Left cardiac atrium (tissue), 4 donors: Measurements from ENCODE around the gene CHSY1. TPM values are rescaled to one million over a fixed set of nuclear protein-coding genes. Genes with fewer than 3 reads are reported as not detected.

Experiments used
- ATAC-seq, 2 donors: fragments of 200-7000 bp; cut with Tn5 transposase; one replicate each; pipeline ENCODE4 v1.9.1; 2020; ENCODE audit warnings: mild to moderate bottlenecking in 2 of 2, moderate library complexity in 2 of 2
- DNase-seq: peaks from one replicate; pipeline ENCODE4 v3.0.0-alpha.2; 2020
- intact Hi-C, 2 donors: fragments of 100-400 bp; cut with DNase I; formaldehyde crosslinking; loops; one replicate each; pipeline versions ENCODE4 v1.14.1 to v1.15.1; 2022 to 2023
- total RNA-seq, 2 donors: library from RNA; stranded (reverse); fragmentation: NEBNext Ultra II Directional; extraction: Animal tissue kit (Norgen Biotek cat#: 25700); gene quantifications; one replicate each; pipeline ENCODE4 v1.2.1, GENCODE V29; 2021
- donor health status: DM: no; HTN: yes; CAD: no.
- donor health status: DM: no; HTN: yes; CAD: no; lungs with severe emphysema.
- donor health status: DM: yes; HTN: yes; CAD: no.
- donor health status: Dilated cardiomyopathy.

Gene CHSY1
- total RNA-seq, 2 donors from 2014 or later, result 18.8 to 42.0 TPM

DNA sequence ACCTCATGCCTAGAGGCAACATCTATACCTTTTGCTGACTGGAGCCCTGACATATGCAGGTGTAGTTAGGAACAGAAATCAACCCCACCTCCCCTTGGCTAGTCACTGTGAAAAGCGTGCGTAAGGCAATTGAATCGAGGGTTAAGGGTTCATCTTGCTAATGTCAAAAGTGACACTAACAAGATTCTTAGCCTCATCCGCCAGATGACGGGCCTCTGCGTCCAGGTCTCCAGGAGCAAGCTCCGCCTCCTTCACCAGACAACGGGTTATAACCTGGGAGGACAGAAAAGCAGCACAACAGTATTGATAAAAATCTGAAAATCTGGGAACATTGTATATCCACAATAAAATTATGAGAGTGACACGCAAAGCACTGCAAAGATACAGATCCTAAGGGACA lies 20.7 kb upstream of the CHSY1 start:
- DNase-seq (no peak), ATAC-seq (no peak)
- intact Hi-C loops, result loop anchor here in 1 of 2 donors (5.0 kb wide), 1 partner anchor 635 kb away; no protein-coding TSS in a partner anchor

DNA sequence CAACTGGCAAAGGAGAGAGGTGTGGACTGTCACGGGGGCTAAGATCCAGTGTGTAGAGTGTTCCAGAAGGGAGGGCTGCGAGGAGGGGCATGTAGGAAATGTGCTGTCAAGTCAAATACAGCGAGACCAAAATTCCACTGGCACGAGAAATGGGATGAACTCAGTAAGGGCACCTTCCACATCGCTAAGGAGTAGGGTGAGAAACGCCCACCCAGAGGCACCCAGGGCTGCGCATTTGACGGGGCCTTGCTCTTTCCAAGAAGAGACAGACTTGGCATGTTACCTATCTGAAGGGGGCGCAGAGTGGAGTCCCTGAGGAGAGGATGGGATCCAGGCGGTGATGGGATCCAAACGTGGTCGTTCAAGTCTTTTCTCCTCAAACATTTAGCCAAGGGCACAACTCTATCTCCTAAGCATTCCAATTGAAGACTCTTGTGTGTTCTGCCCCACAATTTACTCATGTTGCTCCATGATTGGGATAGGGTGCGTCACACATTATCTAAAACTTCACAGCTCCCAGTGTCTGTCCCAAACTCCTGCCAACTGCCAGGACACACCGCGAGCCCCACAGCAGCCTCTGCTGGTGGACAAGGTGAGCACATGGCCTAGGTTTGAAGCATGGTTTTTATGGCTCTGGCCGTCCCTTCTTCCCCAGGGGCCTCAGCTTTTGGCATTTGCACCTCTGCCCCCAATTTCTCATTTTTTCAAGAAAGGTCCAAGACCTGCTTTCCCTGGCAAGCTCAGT lies 17.8 kb upstream of the CHSY1 start:
- intact Hi-C loops, result loop anchor here (5.0 to 10.0 kb wide), 3 partner anchors 335 to 632 kb away; partner anchors contain the start of gene LRRK1 (in 1 of the 2)
- ATAC-seq (peak; percentile 45 to 64), DNase-seq (peak; percentile 60)

DNA sequence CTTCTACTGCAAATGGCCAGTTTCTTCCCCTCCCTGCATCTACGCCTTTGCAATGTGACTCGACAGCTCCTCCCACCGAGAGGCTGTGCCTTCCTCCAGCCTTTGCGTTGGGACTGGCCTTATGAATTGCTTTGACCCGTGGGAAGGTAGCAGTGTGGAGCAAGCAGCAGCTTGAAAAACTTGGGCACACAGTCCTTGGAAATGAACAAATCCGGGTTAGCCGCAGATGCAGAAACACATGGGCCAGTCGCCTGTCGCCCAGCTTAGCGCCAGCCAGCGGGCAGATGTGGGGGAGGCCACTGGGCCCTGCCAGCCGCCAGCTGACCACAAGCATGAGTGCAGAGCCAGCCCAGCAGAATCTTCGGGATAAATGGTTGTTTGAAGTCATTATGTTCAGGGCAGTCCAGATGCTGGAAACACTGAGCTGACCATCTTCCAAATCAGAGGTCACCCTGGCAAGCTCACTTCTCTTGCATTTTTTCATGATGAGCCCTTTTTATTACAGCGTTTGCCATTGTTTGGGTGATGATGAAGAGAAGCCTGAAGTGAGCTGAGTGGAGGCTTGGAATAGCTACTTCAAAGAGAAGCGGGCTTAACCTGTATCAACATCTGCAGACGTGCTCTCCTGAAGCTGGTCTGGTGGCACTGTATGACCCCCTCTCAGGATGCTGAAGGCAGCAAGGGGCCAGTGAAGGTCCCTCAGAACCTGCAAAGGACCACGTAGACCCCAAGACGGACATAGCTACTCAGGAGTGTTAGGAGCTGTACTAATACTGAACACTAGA lies 15.7 kb upstream of the CHSY1 start:
- ATAC-seq, result peak; percentile 59 to 62
- peak; percentile 53 for DNase-seq
- intact Hi-C loops, result loop anchor here (10.0 kb wide), 2 partner anchors 333 to 353 kb away; partner anchors contain the start of gene LRRK1 (in 1 of the 2)

DNA sequence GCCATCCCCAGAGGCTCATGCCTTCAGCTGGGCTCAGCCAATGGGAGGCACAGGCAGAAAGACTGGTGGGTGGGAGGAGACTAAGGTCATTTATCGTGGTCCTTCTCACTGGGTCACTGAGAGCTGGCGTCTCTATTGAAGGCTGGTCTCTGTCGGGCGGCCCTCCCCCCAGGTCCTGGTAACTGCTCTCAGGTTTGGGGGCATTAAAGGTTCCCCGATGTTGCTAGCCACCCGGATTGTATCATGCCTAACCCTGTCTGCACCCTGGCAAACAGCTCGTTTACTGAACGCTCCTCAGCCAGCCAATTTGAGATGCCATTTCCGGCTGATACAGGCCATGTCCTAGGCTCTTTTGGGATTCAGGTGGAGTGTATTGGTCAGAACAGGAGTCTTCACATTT lies 14.9 kb upstream of the CHSY1 start:
- DNase-seq, result no peak
- intact Hi-C loops, result loop anchor here (10.0 kb wide), 2 partner anchors 332 to 352 kb away; partner anchors contain the start of gene LRRK1 (in 1 of the 2)
- peak in 1 of 2 donors; percentile 2 for ATAC-seq

DNA sequence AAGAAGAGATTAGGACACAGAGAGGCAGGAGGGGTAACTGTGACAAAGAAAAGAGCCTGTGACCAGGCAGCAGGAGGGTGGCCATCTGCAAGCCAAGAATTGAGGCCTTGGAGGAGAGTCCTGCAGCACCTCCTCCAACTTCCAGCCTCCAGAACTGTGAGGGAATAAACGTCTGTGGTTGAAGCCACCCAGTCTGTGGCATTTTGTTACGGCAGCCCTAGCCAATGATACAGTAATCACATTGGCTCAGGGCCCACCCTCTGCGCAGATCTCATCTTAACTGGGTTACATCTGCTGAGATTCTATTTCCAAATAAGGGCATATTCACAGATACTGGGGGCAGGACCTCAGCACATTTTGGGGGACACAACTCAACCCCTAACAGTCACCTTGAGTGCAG lies 14.2 kb upstream of the CHSY1 start:
- ATAC-seq (no peak), DNase-seq (peak; percentile 51)
- intact Hi-C loops, result loop anchor here (10.0 kb wide), 2 partner anchors 331 to 351 kb away; partner anchors contain the start of gene LRRK1 (in 1 of the 2)

DNA sequence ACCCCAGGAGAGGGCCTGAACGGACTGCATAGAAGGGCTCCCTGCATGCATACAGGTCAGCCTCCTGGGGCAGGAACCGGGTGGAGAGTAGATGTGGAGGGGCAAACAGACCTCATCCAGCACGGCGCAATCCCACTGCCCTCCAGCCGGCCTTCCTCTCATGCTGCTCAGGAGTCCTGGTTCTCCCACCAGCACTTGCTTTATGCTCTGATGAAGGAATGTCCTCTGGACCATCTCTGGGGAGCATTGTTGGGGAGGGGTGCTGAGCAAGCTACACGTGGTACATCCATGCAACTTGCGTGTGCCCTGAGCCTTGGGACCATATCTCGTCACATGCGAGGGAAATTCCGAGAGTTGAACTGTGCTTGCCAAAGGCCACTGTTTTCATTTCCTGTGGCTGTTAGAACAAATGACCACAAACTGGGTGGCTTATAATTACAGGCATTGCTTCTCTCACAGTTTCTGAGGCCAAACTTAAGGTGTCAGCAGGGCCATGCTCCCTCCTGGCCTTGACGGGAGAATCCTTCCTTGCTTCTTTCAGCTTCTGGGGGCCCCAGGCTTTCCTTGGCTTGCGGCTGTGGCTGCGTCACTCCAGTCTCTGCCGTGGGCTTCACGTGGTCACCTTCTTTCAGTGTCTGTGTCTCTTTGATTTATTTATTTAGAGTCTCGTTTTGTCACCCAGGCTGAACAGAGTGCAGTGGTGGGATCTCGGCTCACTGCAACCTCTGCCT lies 13.2 kb upstream of the CHSY1 start:
- peak in 1 of 2 donors; percentile 47 for ATAC-seq
- intact Hi-C loops, result loop anchor here (10.0 kb wide), 2 partner anchors 330 to 350 kb away; partner anchors contain the start of gene LRRK1 (in 1 of the 2)

DNA sequence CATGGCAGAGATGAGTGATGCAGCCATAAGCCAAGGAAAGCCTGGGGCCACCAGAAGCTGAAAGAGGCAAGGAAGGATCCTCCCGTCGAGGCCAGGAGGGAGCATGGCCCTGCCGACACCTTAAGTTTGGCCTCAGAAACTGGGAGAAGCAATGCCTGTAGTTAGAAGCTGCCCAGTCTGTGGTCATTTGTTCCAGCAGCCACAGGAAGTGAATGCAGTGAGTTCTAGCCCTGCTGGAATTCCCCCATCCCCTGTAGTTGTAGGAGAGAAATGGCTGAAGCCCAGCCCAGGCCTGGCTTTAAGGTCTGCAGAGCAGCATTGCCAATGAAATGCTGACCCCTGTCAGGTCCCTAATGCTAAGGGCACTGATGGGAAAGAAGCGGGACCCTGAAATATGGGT lies 12.2 kb upstream of the CHSY1 start:
- ATAC-seq (no peak), DNase-seq (no peak)
- intact Hi-C loops, result loop anchor here (10.0 kb wide), 2 partner anchors 329 to 349 kb away; partner anchors contain the start of gene LRRK1 (in 1 of the 2)

More for the DNA sequence above, 13.2 kb upstream of the CHSY1 start:
- no peak for DNase-seq

DNA sequence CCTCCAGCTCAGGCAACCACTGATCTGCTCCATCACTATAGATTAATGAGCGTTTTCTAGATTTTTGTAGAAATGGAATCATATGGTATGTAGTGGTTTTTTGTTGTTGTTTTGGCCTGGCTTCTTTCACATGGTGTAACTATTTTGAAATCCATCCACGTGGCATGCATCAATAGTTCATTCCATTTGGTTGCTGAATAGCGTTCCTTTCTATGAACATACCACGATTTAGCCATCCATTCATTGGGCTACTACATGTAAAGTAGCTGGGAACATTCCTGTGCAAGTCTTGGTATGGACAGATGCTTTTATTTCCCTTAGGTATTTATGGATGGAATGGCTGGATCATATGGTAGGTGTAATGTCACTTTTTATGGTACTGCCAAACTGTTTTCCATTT lies 10.7 kb upstream of the CHSY1 start:
- intact Hi-C loops, result loop anchor here (10.0 kb wide), 2 partner anchors 328 to 348 kb away; partner anchors contain the start of gene LRRK1 (in 1 of the 2)
- DNase-seq (no peak), ATAC-seq (no peak)

DNA sequence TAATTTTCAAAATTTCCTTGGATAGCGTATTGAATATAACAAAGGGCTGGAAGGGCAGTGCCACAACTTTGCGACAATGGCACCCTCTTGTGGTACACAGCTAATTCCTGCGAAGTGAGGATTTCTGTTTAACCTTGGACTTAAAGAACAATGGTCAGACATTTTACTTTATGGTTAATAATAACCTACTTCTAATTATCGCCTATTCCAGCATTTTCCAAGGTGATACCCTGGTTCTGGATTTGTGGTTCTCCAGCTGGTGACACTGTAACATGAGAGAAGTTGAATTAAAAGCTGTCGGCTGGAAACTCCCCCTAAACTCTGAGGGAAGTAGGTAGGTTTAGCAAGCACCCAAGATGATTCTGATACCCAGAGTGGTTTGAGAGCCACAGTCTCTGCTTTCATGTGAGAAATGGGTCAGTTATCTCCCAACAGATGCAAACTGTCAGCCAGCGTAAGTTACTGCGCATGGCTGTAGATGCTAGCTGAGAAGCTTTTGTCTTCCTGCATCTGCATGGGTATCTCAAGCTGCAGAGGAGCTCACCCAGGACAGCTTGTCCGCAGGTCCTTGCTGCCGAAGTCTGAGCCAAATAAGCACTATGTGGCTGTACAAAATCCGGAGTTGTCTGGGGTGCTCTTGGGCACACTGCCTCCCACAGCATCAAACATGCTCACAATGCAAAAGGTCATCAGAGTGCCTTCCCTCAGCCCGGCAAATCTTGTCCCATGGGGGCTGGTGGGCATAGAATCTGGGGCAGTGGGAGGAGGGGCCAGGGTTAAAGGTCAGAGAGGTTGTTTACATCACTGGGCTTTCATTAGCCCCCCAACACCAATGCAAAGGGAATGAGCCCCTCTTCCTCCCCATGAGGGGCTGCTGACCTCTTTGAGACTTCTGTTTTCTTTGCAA lies 6.6 kb upstream of the CHSY1 start:
- ATAC-seq (peak; percentile 64 to 75), DNase-seq (peak; percentile 63)
- intact Hi-C loops, result loop anchor here (1.0 to 2.0 kb wide), 3 partner anchors 170 to 244 kb away; no protein-coding TSS in a partner anchor

DNA sequence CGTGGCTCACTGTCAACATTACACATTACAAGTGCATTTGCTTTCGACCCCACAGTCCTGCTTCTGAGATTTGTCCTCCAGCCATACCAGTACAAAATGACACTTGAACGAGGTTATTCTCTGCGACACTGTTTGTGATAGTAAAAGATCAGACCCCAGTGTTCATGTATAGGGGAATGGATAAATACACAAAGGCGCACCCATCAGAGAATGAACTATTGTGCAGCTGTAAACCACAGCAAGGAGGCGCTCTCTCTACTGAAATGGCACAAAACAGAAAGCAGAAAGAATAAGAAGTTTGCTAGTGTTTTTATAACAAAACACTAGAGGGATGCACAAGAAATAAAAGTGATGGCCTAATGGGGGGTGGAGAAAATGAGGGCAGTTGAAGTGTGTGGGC lies 4.9 kb upstream of the CHSY1 start:
- no peak for ATAC-seq
- intact Hi-C loops, result no loop called here
- DNase-seq, result no peak

DNA sequence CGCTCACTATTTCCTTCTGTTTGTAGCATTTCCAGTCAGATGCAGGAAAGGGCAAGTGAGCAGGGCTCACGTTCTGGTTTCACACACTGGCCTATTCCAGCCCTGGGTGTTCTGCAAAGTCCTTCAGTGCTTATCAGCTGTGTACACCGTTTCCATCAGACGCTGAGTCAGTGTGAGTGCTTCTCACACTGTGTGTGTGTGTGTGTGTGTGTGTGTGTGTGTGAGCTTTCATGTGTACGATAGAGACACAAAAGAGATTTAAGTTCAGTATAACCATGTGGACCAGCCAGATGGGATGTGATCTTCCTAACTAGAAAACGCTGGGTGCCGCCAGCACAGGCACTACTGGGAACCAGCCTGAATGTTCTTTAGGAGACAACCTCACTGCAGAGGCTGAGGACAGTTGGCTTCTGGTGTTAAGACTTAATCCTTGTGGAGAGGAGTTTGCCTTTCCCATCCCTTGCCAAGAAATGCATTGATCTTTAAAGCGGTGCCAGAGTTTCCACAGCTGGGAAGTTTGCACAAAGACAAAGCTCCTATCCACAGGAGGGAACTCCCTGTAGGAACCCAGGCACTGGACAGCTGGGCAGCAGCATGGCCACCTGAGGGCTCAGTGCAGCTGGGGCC lies 3.9 kb upstream of the CHSY1 start:
- DNase-seq, result peak; percentile 59
- peak in 1 of 2 donors; percentile 45 for ATAC-seq
- intact Hi-C loops, result no loop called here

DNA sequence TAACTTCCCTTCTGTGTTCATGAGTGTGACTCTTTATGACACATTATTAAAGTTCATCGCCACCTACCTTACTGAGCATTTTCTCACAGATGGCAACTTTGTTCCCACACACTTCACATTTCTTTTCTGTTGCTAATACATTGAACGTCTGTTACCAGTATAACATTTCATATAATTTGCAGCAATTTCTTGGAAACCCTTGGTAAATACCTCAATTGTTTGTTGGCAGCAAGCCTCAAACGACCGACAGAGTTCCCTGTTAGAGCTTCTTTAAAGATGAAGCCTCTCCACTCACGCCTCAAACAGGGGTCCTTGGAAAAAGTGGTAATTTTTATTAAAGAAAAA lies 3.2 kb upstream of the CHSY1 start:
- intact Hi-C loops, result no loop called here
- ATAC-seq, result no peak

DNA sequence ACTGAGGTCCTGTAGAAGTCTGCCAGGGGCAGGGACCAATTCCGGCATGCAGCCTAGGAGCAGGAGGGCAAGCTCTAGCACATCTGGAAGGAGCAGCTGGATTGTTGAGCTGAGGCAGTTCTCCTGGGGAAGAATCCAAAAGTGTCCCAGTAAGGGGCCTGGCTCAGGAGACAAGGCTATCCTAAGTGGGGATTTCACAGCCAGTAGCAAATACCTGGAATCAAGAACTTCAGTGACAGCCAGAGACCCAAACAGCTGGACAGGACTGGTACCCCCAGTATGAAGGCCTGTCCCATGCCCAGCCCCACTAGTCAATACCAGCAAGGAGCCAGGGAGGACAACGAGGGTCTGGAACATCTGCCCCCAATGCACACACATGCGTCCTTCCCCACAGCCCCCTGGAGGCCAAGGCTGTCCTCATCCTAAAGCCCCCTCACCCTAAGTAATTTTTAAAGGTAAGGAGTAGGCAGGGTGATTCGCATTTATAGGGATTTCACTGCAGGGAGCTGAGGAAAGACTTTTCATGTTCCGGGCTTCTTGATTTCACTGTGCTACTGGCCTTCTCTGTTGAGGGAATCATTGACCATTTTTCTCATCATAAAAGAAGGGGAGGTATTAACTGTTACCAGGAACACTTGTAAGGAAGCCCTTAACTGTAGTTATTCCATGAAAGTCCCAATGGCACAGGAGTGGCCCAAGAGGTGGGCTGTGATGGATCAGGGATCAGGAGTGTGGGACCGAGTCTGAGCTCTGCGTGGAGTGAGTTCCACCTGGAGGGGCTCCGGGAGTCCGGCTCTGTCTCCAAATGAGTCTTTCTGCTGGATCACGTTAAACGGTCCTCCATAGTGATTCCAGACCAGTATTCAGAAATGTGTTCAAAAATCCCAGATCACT lies 2.6 kb upstream of the CHSY1 start:
- DNase-seq, result no peak
- no peak for ATAC-seq
- intact Hi-C loops, result loop anchor here in 1 of 2 donors (5.0 kb wide), 1 partner anchor 67 kb away; no protein-coding TSS in a partner anchor

More for the DNA sequence above, 3.2 kb upstream of the CHSY1 start:
- DNase-seq, result no peak

DNA sequence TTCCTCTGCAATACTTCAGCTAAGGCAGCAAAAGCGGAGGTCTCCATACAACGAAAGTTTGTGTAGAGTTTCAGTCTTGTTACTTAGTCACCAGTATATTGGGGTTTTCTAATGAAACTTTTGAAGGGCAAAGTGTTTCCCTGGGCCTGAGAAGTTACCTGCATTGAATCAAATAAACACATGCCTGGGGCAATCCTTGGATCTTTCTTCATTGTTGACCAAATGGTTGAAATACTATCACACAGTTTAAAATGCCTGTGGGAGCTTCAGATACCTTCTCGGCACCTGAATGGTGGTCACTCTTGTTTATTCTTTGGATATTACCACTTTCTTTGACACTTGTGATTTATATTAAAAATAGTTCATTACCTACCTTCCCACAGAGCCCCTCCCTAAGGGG lies 988 bp upstream of the CHSY1 start:
- ATAC-seq (no peak), DNase-seq (no peak)
- intact Hi-C loops, result loop anchor here in 1 of 2 donors (5.0 kb wide), 1 partner anchor 66 kb away; no protein-coding TSS in a partner anchor

DNA sequence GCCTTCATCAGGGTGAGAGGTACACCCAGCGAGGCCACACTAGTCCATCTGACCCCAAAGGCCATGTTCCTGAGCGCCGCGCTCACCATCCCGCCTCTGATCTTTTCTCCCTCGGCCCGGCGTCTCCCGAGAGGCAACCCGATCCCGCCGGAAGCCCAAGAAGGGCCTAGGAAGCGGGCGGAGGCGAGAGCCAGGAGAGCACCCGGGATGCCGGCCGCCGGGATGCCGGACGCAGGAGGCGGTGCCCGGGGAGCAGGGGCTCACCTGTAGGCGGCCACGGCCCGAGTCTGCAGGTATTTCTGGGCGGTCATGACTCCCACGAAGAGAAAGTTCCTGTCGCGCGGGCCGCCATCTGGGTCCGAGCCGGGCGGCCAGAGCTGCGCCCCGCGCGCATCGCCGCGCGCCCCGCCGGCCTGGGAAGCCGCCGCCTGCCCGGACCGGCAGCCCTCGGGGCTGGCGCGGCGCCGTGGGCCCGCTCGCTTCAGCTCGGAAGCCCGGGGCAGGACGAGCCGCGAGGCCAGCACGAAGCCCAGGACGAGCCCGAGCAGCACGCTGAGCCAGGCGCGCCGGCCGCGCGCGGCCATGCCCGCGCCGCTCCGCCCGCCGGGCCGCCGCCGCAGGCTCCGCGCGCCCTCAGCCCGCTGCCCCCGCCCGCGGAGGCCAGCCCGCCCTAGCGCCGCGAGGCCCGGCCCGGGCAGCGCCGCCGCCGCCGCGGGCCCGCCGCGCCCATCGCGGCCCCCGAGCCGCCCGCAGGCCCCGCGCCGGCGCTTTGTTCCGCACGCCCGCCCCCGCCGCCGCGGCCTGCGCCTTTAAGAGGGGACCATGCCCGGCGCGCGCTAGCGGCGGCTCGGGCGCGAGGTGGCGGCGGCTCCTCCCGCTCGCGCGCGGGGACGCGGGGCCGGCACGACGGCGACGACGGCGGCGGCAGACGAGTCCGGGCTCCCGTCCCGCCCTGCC lies 697 bp downstream of the CHSY1 start:
- peak; percentile 55 for DNase-seq
- intact Hi-C loops, result loop anchor here in 1 of 2 donors (5.0 kb wide), 1 partner anchor 64 kb away; no protein-coding TSS in a partner anchor

More for the DNA sequence above, 697 bp downstream of the CHSY1 start:
- ATAC-seq, result peak; percentile 36 to 58
